Erythroblast (primary cell): ENCODE results near the gene MYH7.

ENCODE experiments used
- GATA1 ChIP-seq: IDR thresholded peaks from 2 replicates; pipeline ENCODE4 v1.6.1; 2011; ENCODE audit warnings: low read depth, mild to moderate bottlenecking, control low read depth, low read length, moderate library complexity
- POLR2A ChIP-seq: IDR thresholded peaks from 2 replicates; pipeline ENCODE4 v1.6.1; 2011; ENCODE audit warnings: mild to moderate bottlenecking, low read length

DNA sequence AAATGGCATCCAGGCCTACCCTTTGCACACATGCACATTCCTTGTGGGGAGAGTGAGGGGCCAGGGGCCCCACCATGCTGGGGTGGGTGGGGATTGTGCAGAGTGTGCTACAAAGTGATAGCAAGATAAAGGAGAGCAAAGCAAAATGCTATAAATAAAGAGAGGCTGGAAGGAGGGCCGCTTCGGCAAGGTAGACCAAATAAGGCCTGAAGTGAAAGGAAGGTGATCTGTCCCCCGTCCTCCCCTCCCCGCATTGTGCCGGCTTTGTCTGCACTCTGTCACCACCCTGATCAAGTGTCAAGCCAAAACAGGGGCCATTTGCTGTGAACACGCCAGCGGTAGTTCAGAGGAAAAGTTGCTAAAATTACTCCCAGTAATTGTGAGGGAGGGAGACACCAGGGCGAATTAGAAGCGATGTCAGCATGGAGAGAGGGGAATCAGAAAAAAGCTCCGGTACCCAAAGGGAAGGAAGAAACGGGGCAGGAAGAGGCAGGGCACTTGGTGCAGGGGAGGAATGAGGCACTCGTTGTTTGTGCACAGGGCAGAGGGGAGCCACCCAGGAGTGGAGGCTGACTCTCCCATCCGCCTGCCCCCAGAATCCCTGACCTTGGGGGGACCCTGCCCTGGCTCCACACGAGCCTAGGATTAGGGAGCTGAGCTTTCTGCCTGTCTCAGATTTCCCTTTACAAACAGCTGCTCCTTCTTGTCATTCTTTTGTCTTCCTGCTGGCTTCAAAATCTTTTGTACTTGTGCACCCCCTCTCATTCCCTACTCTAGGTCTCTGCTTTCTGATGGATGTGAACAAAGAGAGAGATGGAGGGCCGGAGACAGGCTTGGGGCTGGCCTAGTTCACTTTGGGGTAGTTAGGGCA, 2.9 kb upstream of the MYH7 start:
- TF ChIP-seq POLR2A, result no peak
- TF ChIP-seq GATA1, result no peak
